OCI-LY7 (cell line): ENCODE data around the gene GALNT9. TPM values are rescaled to one million over a fixed set of nuclear protein-coding genes. Genes with fewer than 3 reads are reported as not detected.

Experiments
- BruUV-seq: library from RNA; stranded (reverse); fragments of 400-500 nt; replicated peaks from 2 replicates; lab custom pipeline; 2021; lab: Mats Ljungman, UMichigan
- CTCF ChIA-PET: fragments of 300-600 bp; sonication (Branson Sonifier 250); formaldehyde crosslinking; loops from one replicate; lab custom pipeline; 2022; ENCODE audit warnings: antibody characterized with exemption; ENCODE audit not compliant: unreplicated experiment; lab: Charles Lee
- POLR2A ChIA-PET: fragments of 300-600 bp; sonication (Branson Sonifier 250); formaldehyde crosslinking; loops from one replicate; lab custom pipeline; 2022; ENCODE audit warnings: antibody characterized with exemption; lab: Charles Lee
- DNase-seq: peaks from one replicate; pipeline ENCODE4 v3.0.0-alpha.2; 2015; ENCODE audit warnings: low spot score
- H2AFZ ChIP-seq: fragments of 200-600 bp; sonication (generic), shearing (Covaris generic); 2 replicates; pipeline ENCODE4 v1.6.1; 2014; ENCODE audit warnings: mild to moderate bottlenecking, antibody characterized with exemption, low read length, moderate library complexity
- H3K27ac ChIP-seq: fragments of 200-600 bp; sonication (generic); 2 replicates; pipeline ENCODE4 v1.5.1; 2014; ENCODE audit warnings: mixed run types, low read depth, mild to moderate bottlenecking, moderate library complexity, low read length, inconsistent platforms; ENCODE audit not compliant: poor library complexity, severe bottlenecking
- H3K36me3 ChIP-seq: fragments of 200-600 bp; sonication (generic); 2 replicates; pipeline ENCODE4 v1.6.1; 2014; ENCODE audit warnings: mild to moderate bottlenecking, antibody characterized with exemption, low read length, moderate library complexity, mixed read lengths; ENCODE audit not compliant: insufficient read depth
- H3K4me1 ChIP-seq: fragments of 200-600 bp; sonication (generic); 2 replicates; pipeline ENCODE4 v1.5.1; 2014; ENCODE audit warnings: mild to moderate bottlenecking, low read length; ENCODE audit not compliant: insufficient read depth, poor library complexity, severe bottlenecking
- H3K4me2 ChIP-seq: fragments of 200-600 bp; sonication (generic); 2 replicates; pipeline ENCODE4 v1.6.1; 2014; ENCODE audit warnings: mild to moderate bottlenecking, low read length
- H3K4me3 ChIP-seq: fragments of 200-600 bp; sonication (generic); 2 replicates; pipeline ENCODE4 v1.5.1; 2014; ENCODE audit warnings: mild to moderate bottlenecking, low read depth, low read length; ENCODE audit not compliant: poor library complexity, severe bottlenecking
- H3K79me2 ChIP-seq: fragments of 200-600 bp; sonication (generic); 2 replicates; pipeline ENCODE4 v1.6.1; 2016; ENCODE audit warnings: low read depth, mild to moderate bottlenecking, low read length, moderate library complexity, mixed read lengths; ENCODE audit not compliant: insufficient read depth
- H3K9me2 ChIP-seq: fragments of 200-600 bp; sonication (generic); 2 replicates; pipeline ENCODE4 v1.6.1; 2016; ENCODE audit warnings: mild to moderate bottlenecking, low read length, mixed read lengths; ENCODE audit not compliant: insufficient read depth
- H3K9me3 ChIP-seq: fragments of 200-600 bp; sonication (generic); 2 replicates; pipeline ENCODE4 v1.6.1; 2014; ENCODE audit warnings: mild to moderate bottlenecking, mixed run types, low read length, mixed read lengths
- H4K20me1 ChIP-seq: fragments of 200-600 bp; sonication (generic); 2 replicates; pipeline ENCODE4 v1.6.1; 2014; ENCODE audit warnings: mild to moderate bottlenecking, antibody characterized with exemption, low read length, moderate library complexity, mixed read lengths; ENCODE audit not compliant: insufficient read depth
- EZH2phosphoT487 ChIP-seq: fragments of 200-600 bp; sonication (generic); IDR thresholded peaks from 2 replicates; pipeline ENCODE4 v1.6.1; 2018; ENCODE audit warnings: low read depth, borderline replicate concordance, mild to moderate bottlenecking, mixed run types, antibody characterized with exemption, low read length, moderate library complexity, mixed read lengths
- intact Hi-C: fragments of 100-400 bp; cut with micrococcal nuclease; formaldehyde crosslinking; loops from one replicate; pipeline ENCODE4 v1.10.0; 2022; ENCODE audit not compliant: unreplicated experiment
- total RNA-seq, 2 experiments: library from RNA; depleted of rRNA in 1 of 2; stranded (reverse); fragments of >200 nt in 1 of 2; shearing (Covaris generic) in 1 of 2; gene quantifications; 2 replicates each; pipeline ENCODE4 v1.2.3, GENCODE V29; 2014 to 2022
- TF ChIP-seq, protein P1 (sequence below): fragments of 200-600 bp; sonication (generic); conservative IDR thresholded peaks from 2 replicates; pipeline ENCODE4 v1.5.1; 2014; ENCODE audit warnings: mild to moderate bottlenecking, antibody characterized with exemption, low read length, moderate library complexity, mixed read lengths

Gene GALNT9
- total RNA-seq, 2 experiments from 2014 or later: 0.28 TPM; not detected in 1

GRCh38 chr12:132340266-132341035, 11.1 kb upstream of the GALNT9 start:
- no peaks in the 10 kb centered on the region for H3K79me2 ChIP-seq
- BruUV-seq: no TSS peak
- ChIA-PET CTCF (no interaction called here), POLR2A (no interaction called here)
- no peaks in the 10 kb centered on the region for H3K9me2 ChIP-seq
- no peak overlapping the region for H3K27ac ChIP-seq
- H3K36me3 ChIP-seq: no peaks in the 10 kb centered on the region
- DNase-seq: no peak
- no peaks in the 10 kb centered on the region for H3K4me1 ChIP-seq
- H3K4me2 ChIP-seq: no peak overlapping the region
- no peaks in the 10 kb centered on the region for H3K9me3 ChIP-seq
- no peak for TF ChIP-seq EZH2phosphoT487
- TF ChIP-seq, protein P1, sequence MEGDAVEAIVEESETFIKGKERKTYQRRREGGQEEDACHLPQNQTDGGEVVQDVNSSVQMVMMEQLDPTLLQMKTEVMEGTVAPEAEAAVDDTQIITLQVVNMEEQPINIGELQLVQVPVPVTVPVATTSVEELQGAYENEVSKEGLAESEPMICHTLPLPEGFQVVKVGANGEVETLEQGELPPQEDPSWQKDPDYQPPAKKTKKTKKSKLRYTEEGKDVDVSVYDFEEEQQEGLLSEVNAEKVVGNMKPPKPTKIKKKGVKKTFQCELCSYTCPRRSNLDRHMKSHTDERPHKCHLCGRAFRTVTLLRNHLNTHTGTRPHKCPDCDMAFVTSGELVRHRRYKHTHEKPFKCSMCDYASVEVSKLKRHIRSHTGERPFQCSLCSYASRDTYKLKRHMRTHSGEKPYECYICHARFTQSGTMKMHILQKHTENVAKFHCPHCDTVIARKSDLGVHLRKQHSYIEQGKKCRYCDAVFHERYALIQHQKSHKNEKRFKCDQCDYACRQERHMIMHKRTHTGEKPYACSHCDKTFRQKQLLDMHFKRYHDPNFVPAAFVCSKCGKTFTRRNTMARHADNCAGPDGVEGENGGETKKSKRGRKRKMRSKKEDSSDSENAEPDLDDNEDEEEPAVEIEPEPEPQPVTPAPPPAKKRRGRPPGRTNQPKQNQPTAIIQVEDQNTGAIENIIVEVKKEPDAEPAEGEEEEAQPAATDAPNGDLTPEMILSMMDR: no peak
- no peak overlapping the region for H2AFZ ChIP-seq
- no peak overlapping the region for H3K4me3 ChIP-seq
- H4K20me1 ChIP-seq: no peaks in the 10 kb centered on the region
- intact Hi-C loops: no loop called here

DNA sequence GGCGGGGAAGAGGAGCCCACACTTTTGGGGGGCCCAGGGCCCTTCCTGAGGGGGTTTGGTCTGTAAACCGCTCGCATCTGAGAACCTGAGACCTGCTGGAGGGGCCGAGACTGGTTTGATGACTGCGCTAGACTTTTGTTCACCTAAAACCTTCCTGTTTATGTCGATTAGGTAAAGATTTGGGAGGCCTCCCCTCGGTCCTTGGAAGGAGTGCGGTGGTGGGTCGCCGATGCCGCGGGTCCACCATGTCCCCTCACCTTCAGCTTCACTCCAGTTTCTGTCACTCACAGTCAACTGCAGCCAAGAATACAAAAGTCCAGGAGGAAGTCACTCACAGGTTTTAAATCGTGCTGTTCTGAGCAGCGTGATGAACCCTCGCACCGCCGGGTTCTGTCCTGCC, 10.5 kb upstream of the GALNT9 start:
- no peak for DNase-seq
- TF ChIP-seq, protein P1: no peak
- TF ChIP-seq EZH2phosphoT487: no peak
- intact Hi-C loops: no loop called here
- POLR2A ChIA-PET: no interaction called here
- Histone ChIP-seq H3K36me3 (no peaks in the 10 kb centered on the region), H3K4me3 (no peak overlapping the region), H3K4me2 (no peak overlapping the region), H3K27ac (no peak overlapping the region), H3K9me3 (no peaks in the 10 kb centered on the region), H2AFZ (no peak overlapping the region), H3K4me1 (no peaks in the 10 kb centered on the region), H4K20me1 (no peaks in the 10 kb centered on the region), H3K79me2 (no peaks in the 10 kb centered on the region), H3K9me2 (no peaks in the 10 kb centered on the region)
- BruUV-seq: no TSS peak
- CTCF ChIA-PET: no interaction called here

GRCh38 chr12:132338781-132339180, 9.4 kb upstream of the GALNT9 start:
- Histone ChIP-seq H3K4me3 (no peak overlapping the region), H2AFZ (no peak overlapping the region), H3K36me3 (no peaks in the 10 kb centered on the region), H3K9me2 (no peaks in the 10 kb centered on the region), H3K79me2 (no peaks in the 10 kb centered on the region), H4K20me1 (no peaks in the 10 kb centered on the region), H3K4me2 (no peak overlapping the region), H3K9me3 (no peaks in the 10 kb centered on the region), H3K4me1 (no peaks in the 10 kb centered on the region), H3K27ac (no peak overlapping the region)
- intact Hi-C loops: no loop called here
- POLR2A ChIA-PET: no interaction called here
- no peak for TF ChIP-seq EZH2phosphoT487
- TF ChIP-seq, protein P1: no peak
- no TSS peak for BruUV-seq
- no peak for DNase-seq
- CTCF ChIA-PET: no interaction called here
